Adrenal gland (tissue), 5 donors: ENCODE data around the gene GABARAPL1.

Source experiments
- CTCF ChIP-seq, 6 experiments: fragments of 450-650 bp in 4 of 6; fragments of 200-600 bp in 2 of 6; sonication (generic) in 1 of 6; IDR thresholded peaks; 1 replicate in 5 of 6; 2 replicates in 1 of 6; pipeline versions ENCODE4 v1.5.1 to v1.8.0; 2016 to 2021; ENCODE audit warnings: antibody characterized with exemption in 6 of 6, mild to moderate bottlenecking in 2 of 6, moderate library complexity in 1 of 6
- POLR2A ChIP-seq, 2 donors: fragments of 450-650 bp; IDR thresholded peaks; one replicate each; pipeline ENCODE4 v1.6.1; 2017; ENCODE audit warnings: antibody characterized with exemption in 2 of 2, mild to moderate bottlenecking in 2 of 2, moderate library complexity in 1 of 2
- donor health status: DM: no; HTN: no; CAD: no.

DNA sequence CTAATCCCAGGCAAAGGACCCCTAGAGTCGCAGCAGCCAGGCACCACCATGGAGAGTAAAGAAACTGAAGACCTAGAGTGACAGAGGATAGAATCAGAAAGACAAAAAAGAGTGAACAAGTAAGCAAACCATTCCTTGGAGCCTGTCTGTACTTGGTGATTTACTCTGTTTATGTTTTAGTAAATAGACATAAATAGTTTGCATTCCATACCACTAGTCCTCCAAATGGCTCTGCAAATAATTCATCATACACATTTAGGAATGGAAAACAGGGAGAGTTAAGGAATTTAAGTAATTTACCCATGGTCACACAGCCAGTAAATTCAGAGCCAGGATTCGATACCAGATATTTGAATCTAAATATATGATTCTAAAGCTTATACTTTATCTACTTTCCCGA, 43.6 kb upstream of the GABARAPL1 start:
- TF ChIP-seq POLR2A (IDR thresholded peaks at IDR 0.05) (no peak), CTCF (IDR thresholded peaks at IDR 0.05) (no peak)
